ENCODE results near the gene IL17RE.

The IL17RE gene

DNA sequence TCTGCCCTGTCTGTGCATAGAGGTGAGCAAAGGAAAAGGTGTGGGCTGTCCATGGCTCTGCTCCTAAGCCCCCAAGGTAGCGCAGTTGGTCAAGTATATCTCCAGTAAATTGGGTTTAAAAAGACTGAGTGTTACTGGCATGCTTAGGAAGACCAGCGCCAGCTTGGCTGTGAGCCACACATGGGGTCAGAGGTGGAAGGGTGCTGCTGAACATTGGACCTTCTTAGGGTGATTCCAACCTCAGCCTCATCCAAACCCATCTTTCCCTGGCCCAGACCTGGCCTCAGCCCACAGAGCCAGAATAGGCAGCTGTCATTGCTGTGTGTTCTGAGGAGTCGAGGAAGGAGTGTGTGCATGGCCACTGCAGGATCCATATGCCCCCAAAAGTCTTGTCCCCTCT, 5.6 kb downstream of the IL17RE start:
- DNase-seq (ENCODE audit: low read depth): no peak

DNA sequence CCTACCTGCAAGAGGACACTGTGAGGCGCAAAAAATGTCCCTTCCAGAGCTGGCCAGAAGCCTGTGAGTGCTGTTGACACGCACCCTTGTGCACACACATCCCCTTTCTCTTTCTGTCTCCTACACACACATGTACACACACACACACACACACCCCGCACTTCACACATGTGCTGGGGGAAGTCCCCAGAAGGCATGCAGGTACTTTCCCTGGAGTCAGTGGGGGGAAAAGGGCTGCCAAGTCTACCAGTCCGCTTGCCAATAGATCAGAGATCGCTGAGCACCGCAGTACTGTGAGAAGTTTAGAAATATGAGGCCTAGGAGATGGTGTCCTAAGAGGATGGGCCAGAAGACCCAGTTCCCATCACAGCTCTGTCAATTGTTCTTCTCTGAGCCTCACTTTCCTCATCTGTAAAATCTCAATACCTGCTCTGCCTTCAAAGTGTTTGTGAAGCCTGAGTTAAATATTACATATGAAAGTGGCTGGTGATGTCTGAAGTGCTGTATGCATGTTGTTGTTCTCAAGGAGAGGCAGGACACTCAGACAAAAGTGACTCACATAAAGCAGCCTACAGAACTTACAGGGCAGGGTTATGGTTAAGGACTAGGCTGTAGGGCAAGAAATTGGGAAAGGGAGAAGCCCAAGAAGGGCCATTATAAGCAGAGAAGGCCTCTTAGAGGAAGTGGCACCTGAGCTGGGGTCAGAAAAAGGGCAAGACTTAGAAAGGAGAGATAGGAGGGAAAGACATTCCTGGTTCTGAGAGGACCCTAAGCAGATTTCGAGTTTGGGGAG, 6.8 kb downstream of the IL17RE start:
- DNase-seq (ENCODE audit: low read depth): no peak

DNA sequence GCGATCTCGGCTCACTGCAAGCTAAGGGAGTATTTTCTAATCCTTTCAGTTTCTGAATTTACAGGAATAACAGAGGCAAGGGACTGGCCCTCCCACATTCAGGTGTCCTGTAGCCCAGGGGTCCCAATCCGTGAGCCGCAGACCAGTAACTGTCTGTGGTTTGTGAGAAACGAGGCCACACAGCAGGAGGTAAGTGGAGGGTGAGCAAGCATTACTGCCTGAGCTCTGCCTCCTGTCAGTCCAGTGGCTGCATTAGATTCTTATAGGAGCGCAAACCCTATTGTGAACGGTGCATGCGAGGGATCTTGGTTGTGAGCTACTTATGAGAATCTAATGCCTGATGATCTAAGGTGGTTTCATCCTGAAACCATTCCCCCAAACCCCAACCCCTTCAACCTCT, 9.2 kb downstream of the IL17RE start:
- DNase-seq (ENCODE audit: low read depth): no peak

DNA sequence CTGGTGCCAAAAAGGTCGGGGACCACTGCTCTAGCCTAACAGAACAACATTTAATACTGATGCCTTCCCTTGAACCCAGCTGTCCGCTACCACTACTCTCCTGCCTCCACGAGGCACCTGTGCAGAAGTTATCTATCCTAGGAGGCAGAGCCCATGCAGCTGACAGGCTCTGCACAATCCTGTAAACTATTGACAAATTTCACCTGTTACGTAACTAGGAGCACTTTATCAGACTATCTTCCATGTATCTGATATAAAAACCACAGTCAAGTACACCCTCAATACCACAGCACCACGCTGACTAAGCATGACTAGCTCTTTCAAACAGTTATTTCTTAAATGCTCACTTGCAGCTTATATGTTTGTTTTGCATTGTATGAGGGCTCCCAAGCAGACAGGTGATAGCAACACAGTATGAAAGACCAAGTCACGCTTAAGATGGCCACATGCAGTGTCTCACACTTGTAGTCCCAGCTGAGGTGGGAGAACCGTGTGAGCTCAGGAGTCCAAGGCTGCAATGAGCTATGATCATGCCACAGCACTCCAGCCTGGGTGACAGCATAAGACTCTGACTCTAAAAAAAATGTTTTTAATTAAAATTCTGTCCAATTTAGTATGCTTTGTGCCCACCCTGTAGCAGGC, 9.8 kb downstream of the IL17RE start:
- DNase-seq (ENCODE audit: low read depth): no peak

DNA sequence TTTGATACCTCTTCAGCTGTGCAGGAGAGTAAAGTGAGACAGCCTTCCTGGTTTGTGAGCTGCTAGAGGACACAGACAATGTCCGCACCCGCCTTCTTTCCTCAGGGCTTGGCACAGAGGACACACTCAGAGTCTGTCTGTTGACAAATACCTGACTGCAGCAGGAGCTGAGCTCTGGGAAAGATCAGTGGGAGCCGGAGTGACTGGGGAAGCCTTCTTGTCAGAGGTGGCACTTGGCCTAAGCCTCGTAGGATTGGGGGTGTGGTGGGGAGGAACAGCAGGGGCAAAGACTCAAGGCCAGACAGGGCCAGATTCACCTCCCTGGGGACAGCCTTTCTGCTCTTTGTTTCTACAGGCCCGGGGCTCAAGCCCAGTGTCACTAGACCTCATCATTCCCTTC, 11.0 kb downstream of the IL17RE start:
- DNase-seq (ENCODE audit: low read depth): no peak

DNA sequence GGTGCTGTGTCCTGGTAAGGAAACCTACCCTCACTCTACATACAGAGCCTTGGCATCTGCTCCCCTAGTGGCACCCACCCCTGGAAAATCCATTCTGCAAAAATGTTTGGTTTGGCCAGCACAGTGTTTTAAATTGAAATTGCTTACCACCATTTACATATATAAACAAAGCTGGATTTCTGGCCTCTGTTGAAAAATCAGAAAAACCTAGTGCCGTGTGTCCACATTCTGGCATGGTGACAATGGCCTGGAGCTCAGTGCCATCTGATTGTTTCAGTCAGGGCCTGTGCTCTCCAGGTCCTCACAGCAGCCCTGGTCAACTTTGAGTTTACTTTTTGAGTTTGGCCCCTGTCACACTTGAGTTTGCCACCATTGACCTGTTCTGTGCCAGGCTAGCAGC, 11.4 kb downstream of the IL17RE start:
- DNase-seq (ENCODE audit: low read depth): no peak

DNA sequence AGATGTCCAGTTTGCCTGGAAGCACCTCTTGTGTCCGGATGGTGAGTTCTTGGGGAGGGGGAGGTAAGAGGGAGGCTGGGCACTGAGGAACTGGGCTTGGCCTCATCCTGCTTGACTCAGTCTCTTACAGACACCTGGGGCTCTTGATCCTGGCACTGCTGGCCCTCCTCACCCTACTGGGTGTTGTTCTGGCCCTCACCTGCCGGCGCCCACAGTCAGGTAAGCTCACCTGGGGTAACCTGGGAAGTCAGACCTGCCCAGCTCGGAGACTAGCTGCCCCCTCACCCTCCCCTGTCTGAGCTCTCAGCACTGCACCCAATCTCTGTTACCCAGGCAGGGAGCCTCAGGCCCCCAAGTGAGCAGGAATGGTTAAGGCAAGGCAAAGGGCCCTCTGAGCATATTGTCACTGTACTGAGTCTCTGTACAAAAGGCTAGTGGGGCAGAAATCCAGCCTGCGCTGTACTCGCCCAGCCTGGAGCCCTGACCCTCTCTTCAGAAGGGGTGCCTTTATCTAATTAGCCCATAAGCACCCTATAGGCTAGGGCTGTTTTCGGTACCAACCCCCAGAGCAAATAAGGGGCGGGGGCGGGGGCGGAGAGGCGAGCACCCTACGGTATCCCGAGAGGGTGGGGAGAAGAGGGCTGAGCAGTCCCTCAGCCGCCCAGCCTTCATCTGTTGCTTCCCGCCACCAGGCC, 12.1 kb downstream of the IL17RE start:
- no peak for DNase-seq (ENCODE audit: low read depth)

DNA sequence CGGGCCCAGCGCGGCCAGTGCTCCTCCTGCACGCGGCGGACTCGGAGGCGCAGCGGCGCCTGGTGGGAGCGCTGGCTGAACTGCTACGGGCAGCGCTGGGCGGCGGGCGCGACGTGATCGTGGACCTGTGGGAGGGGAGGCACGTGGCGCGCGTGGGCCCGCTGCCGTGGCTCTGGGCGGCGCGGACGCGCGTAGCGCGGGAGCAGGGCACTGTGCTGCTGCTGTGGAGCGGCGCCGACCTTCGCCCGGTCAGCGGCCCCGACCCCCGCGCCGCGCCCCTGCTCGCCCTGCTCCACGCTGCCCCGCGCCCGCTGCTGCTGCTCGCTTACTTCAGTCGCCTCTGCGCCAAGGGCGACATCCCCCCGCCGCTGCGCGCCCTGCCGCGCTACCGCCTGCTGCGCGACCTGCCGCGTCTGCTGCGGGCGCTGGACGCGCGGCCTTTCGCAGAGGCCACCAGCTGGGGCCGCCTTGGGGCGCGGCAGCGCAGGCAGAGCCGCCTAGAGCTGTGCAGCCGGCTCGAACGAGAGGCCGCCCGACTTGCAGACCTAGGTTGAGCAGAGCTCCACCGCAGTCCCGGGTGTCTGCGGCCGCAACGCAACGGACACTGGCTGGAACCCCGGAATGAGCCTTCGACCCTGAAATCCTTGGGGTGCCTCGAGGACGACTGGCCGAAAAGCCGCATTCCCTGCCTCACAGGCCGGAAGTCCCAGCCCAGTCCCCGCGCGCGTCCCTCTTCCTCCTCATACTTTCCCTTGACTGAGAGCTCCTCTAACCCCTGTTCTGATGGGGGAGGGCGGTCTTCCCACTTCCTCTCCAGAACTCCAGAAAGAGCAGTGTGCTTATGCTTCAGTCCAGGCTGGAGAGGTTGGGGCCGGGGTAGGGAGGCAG, 12.8 kb downstream of the IL17RE start:
- no peak for DNase-seq (ENCODE audit: low read depth)

DNA sequence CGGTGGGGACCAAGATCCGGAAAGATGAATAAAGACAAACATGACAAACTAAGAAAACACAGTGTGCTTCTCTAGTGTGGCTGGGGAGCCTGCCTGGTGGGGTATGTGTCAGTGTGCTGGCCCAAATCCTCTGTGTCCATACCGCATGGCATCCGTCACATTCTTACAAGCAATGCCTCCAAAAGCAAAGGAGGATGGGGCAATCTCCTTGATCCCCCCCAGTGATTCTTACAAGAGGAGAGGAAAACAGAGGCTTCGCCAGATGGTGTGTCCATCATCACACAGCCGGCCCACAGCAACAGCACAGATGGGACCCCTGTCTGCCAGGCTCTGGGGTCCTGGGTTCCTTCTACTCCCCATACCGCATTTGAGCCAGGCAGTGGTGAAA, 13.7 kb downstream of the IL17RE start:
- no peak for DNase-seq (ENCODE audit: low read depth)

DNA sequence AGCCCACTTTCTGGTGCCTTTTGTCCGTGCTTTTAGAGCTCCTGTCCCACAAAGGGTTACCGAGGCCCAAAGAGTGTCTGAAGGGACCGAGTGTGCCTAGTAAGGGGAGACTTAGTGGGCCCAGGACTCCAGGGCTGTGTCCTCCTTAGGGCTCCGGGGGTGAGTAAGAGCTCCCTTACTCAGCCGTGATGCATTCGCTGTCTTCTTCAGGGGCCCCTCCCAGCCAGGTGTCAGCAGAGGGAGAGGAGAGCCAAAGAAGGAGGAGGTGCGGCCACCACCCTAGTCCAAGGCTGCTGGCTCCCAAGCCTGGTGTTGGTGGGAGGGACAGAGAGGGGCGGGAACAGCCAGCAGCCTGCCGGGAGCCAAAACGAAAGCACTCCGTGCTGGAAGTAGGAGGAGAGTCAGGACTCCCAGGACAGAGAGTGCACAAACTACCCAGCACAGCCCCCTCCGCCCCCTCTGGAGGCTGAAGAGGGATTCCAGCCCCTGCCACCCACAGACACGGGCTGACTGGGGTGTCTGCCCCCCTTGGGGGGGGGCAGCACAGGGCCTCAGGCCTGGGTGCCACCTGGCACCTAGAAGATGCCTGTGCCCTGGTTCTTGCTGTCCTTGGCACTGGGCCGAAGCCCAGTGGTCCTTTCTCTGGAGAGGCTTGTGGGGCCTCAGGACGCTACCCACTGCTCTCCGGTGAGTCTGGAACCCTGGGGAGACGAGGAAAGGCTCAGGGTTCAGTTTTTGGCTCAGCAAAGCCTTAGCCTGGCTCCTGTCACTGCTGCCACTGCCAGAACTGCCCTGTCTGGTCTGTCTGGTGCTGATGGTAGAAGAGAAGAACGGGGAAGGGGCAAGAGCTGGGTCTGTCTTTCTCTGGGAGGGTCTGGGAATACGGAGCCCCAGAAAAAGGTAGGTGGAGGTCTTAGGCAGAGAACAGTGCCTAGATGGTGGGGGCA, 14.4 kb downstream of the IL17RE start, which contains the start of gene IL17RC:
IL17RC (plus strand) TSS at position 365 of the 947 bp plus-strand sequence; CDS start at position 583, 218 bp downstream.
- DNase-seq (ENCODE audit: low read depth): no peak

DNA sequence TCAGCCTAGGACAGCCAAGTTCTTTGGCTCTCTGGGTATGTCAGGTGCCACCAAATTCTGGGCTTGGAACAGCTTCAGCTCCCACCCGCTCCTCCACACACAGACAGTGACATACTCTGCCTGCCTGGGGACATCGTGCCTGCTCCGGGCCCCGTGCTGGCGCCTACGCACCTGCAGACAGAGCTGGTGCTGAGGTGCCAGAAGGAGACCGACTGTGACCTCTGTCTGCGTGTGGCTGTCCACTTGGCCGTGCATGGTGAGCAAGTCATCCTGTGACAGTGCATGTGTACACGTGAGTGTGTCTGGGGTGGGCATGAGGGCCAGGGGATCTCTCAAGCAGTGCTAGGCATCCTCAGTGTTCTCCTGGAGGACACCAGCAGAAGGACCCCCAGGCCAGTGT, 15.2 kb downstream of the IL17RE start:
- DNase-seq (ENCODE audit: low read depth): no peak

DNA sequence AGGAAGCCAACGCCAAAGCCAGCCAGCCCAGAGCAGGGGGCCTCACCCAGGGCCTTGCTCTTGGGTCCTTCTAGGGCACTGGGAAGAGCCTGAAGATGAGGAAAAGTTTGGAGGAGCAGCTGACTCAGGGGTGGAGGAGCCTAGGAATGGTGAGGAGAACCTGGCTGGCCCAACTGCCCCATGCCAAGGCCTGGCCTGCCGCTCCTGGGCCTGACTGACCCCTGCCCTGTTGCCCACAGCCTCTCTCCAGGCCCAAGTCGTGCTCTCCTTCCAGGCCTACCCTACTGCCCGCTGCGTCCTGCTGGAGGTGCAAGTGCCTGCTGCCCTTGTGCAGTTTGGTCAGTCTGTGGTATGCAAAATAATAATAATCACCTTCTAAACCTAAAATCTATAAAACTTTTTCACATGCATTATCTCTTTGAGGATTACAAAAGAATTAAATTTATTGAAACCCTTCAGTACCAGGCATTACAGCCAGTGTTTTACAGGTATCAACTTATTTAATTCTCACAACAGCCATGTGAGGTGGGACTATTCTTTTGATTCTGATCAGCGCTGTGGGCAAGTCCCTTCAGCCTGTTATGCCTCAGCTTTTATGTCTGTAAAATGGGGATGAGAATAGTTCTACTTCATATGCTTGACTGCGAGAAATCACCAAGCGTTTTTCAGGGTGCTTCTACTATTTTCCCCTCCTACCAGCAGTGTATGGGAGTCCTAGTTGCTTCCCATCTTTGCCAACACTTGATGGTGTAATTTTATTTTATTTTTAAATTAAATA, 15.8 kb downstream of the IL17RE start:
- DNase-seq (ENCODE audit: low read depth): no peak

DNA sequence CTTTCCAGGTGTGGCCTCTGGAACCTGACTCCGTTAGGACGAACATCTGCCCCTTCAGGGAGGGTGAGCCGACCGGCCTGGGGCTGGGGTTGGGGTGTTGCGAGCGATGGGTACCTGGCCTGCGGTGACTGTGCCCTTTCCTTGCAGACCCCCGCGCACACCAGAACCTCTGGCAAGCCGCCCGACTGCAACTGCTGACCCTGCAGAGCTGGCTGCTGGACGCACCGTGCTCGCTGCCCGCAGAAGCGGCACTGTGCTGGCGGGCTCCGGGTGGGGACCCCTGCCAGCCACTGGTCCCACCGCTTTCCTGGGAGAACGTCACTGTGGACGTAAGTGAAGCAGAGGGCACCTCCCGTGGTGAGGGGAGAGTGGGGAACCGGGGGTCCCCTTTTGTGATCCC, 25.5 kb downstream of the IL17RE start:
- no peak for DNase-seq (ENCODE audit: low read depth)

DNA sequence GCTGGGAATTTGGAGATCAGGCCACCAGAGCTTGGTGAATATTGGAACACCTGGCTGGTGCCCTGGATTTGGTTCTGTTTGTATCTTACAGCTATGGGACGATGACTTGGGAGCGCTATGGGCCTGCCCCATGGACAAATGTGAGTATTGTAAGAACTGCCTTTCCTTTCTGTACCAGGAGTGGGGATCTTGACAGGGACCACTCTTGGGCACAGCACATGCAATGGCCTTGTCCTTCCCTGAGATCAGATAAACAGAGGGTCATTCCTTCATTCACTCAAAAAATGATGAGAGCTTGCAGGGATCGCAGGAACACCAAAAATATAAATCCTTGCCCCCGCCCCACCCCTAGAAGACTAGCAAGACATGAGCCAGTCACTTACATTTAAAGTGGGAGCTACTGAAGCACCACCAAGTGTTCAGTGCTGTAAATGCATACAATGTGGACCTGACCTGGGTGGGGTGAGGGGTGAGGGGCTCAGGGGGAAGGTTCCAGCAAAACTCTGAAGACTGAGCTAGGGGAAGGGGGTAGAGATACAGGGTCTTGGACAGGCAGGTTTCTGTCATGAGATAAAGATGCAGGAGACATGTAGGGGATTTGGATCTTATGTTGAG, 28.3 kb downstream of the IL17RE start:
- DNase-seq (ENCODE audit: low read depth): no peak

DNA sequence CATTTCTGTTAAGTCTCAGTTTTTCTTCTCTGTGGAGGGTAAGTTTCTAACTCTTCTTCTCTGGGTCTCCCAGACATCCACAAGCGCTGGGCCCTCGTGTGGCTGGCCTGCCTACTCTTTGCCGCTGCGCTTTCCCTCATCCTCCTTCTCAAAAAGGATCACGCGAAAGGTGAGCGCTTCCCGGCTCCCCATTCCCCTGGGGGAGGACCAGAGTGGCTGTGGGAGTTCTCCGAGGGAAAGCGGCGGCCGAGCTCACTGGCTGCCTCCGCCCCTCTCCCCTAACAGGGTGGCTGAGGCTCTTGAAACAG, 29.8 kb downstream of the IL17RE start:
- DNase-seq (ENCODE audit: low read depth): no peak

DNA sequence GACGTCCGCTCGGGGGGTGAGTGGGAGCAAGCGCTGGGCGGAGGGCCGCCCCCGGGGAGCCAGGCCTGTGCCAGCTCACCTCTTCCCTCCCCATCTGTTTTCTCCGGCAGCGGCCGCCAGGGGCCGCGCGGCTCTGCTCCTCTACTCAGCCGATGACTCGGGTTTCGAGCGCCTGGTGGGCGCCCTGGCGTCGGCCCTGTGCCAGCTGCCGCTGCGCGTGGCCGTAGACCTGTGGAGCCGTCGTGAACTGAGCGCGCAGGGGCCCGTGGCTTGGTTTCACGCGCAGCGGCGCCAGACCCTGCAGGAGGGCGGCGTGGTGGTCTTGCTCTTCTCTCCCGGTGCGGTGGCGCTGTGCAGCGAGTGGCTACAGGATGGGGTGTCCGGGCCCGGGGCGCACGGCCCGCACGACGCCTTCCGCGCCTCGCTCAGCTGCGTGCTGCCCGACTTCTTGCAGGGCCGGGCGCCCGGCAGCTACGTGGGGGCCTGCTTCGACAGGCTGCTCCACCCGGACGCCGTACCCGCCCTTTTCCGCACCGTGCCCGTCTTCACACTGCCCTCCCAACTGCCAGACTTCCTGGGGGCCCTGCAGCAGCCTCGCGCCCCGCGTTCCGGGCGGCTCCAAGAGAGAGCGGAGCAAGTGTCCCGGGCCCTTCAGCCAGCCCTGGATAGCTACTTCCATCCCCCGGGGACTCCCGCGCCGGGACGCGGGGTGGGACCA, 30.4 kb downstream of the IL17RE start:
- peak; percentile 86 for DNase-seq (ENCODE audit: low read depth)

DNA sequence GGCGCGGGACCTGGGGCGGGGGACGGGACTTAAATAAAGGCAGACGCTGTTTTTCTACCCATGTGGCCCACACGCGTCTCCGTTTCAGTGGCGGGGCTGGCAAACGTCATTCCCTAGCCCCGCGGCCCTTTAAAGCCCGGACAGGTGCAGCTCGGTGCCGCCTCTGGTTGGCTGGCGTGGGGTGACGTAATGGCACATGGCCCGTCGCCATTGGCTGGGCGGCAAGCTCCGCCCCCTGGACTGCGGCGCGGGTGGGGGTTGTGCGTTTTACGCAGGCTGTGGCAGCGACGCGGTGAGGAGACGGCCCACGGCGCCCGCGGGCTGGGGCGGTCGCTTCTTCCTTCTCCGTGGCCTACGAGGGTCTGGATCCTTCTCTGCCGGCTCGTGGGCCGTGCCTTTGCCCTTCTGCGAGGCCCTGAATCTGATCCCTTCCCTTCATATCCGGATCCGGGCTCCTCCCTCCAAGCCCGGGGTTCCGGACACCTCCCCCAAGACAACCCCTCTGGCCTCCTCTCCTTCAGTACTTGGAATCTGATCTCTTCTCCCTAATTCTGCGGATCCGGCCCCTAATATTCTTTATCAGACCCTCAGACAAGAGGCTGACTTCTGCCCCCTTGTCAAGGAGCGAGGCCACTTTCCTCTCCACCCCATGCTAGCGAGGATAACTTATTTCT, 31.1 kb downstream of the IL17RE start, which contains the start of gene CRELD1:
CRELD1 (plus strand) TSS at position 274 of the 674 bp plus-strand sequence. CDS start 605 bp downstream, outside the sequence.
- peak; percentile 96 for DNase-seq (ENCODE audit: low read depth)

DNA sequence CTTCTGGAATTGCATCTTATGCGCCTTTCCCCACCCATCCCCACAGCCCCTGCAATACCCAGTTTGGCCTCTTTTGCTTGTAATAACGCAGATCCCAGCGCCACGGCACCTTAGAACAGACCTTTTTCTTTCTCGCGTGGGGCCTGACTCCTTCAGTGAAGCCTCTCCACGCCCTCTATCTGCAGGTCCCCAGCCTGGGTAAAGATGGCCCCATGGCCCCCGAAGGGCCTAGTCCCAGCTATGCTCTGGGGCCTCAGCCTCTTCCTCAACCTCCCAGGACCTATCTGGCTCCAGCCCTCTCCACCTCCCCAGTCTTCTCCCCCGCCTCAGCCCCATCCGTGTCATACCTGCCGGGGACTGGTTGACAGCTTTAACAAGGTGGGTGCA, 31.6 kb downstream of the IL17RE start:
- DNase-seq (ENCODE audit: low read depth): no peak

DNA sequence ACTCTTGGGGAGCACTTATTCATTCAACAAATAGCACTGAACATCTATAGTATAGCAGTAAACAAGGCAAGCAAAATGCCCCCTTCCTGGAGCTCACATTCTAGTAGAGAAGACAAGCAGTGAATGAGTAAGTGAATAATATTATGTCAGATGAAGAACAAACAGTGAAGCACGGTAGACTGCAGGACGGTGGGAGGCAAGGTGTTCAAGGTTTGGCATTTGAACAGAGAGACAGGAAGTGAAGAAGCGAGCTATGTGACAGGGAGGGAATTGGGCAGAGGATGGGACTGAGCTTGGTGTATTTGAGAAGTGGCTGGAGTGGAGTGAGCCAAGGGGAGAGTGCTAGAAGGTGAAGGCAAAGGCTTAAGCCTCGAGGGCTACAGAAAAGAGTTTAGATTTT, 32.3 kb downstream of the IL17RE start:
- DNase-seq (ENCODE audit: low read depth): no peak
